ENCODE measurements around the gene ENPP4.
"Not testable (repeated sequence)": the region's sequence is repeated elsewhere in the genome, so short reads cannot be mapped to it uniquely, and the experiment has no call there.

Gene ENPP4, protein sequence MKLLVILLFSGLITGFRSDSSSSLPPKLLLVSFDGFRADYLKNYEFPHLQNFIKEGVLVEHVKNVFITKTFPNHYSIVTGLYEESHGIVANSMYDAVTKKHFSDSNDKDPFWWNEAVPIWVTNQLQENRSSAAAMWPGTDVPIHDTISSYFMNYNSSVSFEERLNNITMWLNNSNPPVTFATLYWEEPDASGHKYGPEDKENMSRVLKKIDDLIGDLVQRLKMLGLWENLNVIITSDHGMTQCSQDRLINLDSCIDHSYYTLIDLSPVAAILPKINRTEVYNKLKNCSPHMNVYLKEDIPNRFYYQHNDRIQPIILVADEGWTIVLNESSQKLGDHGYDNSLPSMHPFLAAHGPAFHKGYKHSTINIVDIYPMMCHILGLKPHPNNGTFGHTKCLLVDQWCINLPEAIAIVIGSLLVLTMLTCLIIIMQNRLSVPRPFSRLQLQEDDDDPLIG

GRCh38 chr6:46129629-46130511 is at the start of gene ENPP4:
ENPP4 (plus strand) TSS chr6:46129989; CDS start chr6:46139584, 9,595 bp downstream.
- peak; percentile 93 for DNase-seq (ENCODE audit: low spot score)

DNA sequence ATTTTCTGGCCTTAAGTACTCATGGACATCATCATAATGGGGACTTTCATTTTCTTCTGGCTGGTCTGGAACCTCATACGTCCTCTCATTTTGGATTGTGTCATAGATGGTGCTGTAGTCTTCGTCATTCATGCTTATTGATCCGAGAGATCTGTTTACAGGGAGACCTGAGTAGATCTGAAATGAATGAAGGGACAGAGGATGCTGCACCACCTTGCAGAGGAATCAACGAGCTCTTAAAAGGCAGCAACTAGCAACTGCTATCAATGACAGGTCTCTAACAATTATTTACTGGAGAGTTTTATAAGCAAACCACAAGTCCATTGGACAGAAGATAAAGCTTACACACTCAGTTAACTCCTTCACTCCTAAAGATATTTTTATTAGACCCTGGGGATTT is 49.7 kb upstream of the ENPP4 start:
- DNase-seq (ENCODE audit: low spot score): no peak

- not testable (repeated sequence) for DNase-seq (ENCODE audit: low spot score)
Measured at GRCh38 chr6:46085688-46086087, 44.1 kb upstream of the ENPP4 start.

GRCh38 chr6:46090115-46091079 is 39.4 kb upstream of the ENPP4 start:
- peak; percentile 45 for DNase-seq (ENCODE audit: low spot score)

GRCh38 chr6:46091080-46091478 is 38.7 kb upstream of the ENPP4 start:
- no peak for DNase-seq (ENCODE audit: low spot score)

DNA sequence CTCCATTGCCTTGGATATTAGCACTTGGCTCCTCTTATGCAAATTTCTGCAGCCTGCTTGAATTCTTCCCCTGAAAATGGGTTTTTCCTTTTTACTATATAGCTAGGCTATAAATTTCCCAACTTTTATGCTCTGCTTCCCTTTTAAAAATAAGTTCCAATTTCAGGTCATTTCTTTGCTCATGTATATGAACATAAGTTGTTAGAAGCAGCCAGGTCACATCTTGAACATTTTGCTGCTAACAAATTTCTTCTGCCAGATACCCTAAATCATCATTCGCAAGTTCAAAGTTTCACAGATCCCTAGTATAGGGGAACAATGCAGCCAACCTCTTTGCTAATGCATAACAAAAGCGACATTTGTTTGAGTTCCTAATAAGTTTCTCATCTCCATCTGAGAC is 34.5 kb upstream of the ENPP4 start:
- DNase-seq (ENCODE audit: low spot score): no peak

DNA sequence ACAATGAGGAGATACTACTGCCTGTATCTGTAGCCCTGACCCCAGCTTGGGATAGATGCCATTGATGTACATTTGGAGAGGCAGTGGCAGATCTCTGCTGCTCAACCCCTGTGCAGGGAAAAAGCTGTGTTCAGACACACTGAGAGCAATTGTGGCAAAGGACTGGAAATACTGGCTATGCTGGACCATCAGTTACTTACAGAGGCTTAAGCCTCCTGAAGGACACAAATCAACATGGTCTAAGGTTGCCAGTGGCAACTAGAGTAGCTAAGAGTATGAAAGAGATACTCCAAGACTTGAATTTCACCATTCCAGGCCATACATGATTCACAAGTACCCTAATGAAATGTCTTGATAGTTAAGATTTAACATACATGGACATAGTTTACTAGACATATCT is 32.4 kb upstream of the ENPP4 start:
- DNase-seq (ENCODE audit: low spot score): no peak

DNA sequence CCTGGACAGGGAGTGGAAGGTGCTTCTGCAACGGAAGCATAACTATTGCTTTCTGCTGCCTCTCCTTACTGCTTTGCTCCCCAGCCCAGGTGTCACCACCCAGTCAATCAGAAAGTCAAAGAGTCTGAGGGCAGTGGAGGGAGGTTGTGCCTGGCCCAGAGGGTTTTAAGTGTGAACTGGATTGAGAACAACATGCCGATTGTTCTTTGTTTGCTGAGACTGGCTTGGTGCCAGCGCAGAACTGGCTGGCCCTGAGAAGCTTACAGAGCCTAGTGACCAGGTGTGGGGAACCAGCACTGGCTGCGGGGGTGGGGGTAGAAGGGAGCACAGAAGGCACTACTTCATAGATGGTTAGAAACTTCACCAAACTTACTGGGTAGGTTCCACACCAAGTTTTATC is 31.1 kb upstream of the ENPP4 start:
- no peak for DNase-seq (ENCODE audit: low spot score)

- no peak for DNase-seq (ENCODE audit: low spot score)
Measured at GRCh38 chr6:46099952-46100351, 29.8 kb upstream of the ENPP4 start.

- no peak for DNase-seq (ENCODE audit: low spot score)
Measured at GRCh38 chr6:46102123-46102522, 27.7 kb upstream of the ENPP4 start.

- DNase-seq (ENCODE audit: low spot score): no peak
Measured at GRCh38 chr6:46103441-46104115, 26.2 kb upstream of the ENPP4 start.

- DNase-seq (ENCODE audit: low spot score): no peak
Measured at GRCh38 chr6:46104209-46104608, 25.6 kb upstream of the ENPP4 start.

DNA sequence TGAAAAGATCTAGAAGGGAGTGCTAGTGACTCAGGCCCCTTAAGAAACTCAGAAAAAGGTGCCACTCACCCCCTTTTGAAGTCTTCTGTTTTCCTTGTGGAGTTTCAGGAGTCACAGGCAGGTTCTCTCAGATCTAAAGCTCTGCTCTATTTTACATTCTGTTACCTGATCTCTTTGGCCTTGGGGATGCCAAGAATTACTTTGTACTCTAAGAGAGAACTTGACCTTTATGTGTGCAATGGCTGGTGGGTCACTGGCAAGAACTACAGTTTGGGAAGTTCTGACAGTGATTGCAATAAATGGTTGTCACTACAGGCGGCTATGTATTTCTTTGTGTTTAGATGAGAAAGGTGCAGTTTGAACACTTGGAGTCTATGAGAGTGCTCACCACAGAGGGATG is 24.2 kb upstream of the ENPP4 start:
- DNase-seq (ENCODE audit: low spot score): no peak

DNA sequence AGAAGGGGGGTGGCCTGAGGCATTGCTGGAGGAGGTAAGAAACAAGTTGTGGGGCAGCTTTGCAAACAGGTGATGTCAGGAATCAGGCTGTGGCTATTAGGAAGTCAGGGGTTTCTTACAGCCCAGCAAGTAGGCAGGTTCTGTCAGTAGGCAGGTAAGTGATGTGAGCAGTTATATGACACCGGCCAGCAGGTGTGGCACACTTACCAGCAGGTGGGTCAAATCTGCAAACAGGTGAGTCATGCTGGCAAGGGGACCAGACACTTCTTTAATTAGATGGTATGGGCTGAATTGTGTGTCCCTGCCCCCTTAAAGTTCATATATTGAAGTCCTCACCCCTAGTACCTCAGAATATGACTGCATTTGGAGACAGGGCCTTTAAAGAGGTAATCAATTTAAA is 16.4 kb upstream of the ENPP4 start:
- DNase-seq (ENCODE audit: low spot score): no peak

DNA sequence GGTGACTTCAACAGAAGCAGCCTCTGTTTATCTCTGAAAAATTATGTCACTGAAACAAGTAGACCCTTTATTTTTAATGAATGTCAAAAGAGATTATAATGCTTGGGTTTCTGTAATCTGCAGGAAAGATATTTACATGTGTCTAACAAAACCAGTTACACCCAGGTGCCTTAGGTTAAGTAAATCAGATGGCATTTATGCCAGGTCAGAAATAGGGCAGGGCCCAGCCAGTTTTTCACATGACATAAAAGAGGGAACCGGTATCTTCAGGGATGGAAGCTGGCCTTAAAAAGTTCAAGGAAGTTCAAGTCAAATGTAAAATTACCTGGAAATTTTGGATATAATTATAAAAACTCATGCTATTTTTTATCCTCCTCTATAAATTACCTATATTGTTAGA is 14.2 kb upstream of the ENPP4 start:
- DNase-seq (ENCODE audit: low spot score): no peak

DNA sequence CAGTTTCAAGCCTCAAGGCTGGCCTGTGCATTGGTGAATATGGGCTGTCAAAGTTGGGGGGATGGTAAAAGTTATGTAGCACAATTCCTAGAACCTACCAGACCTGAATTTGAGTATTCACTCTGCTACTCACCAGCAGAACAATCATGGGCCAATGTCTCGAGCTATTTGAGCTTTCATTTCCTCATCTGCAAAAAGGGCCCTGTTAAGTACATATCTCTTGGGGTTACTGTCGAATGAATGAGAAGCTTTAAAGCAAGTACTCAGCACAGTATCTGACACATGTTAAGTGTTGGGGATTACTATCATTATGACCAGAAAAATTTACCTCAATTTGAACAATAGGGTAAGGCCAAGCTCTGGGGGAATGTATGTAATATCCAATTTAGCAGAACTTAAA is 13.5 kb upstream of the ENPP4 start:
- DNase-seq (ENCODE audit: low spot score): no peak

GRCh38 chr6:46118157-46118556 is 11.6 kb upstream of the ENPP4 start:
- DNase-seq (ENCODE audit: low spot score): no peak

DNA sequence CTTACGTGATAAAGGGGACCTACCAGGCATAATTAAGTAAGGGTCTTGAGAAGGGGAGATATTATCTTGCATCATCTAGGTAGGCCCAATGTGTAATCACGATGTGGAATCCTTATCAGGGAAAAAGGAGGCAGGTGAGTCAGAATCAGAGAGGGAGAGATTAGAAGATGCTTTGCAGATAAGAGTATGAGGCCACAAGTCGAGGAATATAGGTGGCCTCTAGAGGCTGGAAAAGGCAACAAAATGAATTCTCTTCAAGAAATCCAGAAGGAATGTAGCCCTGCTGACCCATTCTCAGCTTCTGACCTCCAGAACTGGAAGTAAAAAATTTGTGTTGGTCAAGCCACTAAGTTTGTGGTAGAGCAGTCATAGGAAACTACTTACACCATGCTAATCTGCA is 11.0 kb upstream of the ENPP4 start:
- no peak for DNase-seq (ENCODE audit: low spot score)

GRCh38 chr6:46119679-46120078 is 10.1 kb upstream of the ENPP4 start:
- not testable (repeated sequence) for DNase-seq (ENCODE audit: low spot score)

- no peak for DNase-seq (ENCODE audit: low spot score)
Measured at GRCh38 chr6:46128476-46128875, 1.3 kb upstream of the ENPP4 start.

GRCh38 chr6:46129291-46129628 is 529 bp upstream of the ENPP4 start:
- no peak for DNase-seq (ENCODE audit: low spot score)
